Inferior parietal cortex (tissue), 1 donor: ENCODE data around the gene PLBD2.

Experiments used
- DNase-seq: peaks from one replicate; pipeline ENCODE4 v3.0.0-alpha.2; 2016; ENCODE audit errors: extremely low spot score

PLBD2 gene

GRCh38 chr12:113395119-113395518 is 36.7 kb downstream of the PLBD2 start:
- DNase-seq = no peak

DNA sequence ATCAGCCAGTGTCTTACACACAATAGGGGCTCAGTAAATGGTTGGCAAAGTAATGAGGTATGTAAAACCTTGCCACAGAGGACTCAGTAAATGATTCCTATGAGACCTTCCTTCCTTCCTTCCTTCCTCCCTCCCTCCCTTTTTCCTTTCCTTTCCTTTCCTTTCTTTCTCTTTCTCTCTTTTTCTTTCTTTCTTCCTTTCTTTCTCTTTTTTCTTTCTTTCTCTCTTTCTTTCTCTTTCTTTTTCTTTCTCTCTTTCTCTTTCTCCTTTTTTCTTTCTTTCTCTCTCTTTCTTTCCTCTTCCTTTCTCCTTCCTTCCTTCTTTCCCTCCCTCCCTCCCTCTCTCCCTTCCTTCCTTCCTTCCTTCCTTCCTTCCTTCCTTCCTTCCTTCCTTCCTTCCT is 37.8 kb downstream of the PLBD2 start:
- DNase-seq = no peak

DNA sequence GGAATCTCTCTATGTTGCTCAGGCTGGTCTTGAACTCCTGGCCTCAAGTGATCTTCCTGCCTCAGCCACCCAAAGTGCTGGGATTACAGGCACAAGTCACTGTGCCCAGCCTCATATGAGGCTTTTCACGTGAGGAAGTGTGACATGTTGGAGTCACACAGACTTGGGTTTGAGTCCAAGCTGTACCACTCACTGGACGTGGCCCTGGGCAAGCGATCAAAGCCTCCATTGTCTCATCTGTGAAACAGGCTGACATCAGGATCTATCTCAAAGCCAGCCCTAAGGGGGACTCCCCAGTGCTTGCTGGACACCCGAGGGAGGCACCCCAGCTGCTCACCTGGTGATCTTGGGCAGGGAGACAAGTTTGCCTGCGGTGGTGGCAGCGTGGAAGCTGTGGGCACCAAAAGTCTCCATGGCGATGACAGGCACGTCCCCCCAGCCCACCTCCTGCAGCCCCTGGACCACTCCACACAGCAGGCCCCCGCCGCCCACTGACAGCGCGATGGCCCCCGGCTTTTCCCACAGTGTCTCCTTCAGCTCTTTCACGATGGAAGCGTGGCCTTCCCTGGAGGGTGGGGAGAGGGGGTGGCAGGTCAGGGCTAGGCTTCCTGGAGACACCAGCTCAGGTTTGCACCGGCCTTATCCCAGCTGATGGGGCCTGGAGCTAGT is 38.6 kb downstream of the PLBD2 start:
- DNase-seq = peak; percentile 70

DNA sequence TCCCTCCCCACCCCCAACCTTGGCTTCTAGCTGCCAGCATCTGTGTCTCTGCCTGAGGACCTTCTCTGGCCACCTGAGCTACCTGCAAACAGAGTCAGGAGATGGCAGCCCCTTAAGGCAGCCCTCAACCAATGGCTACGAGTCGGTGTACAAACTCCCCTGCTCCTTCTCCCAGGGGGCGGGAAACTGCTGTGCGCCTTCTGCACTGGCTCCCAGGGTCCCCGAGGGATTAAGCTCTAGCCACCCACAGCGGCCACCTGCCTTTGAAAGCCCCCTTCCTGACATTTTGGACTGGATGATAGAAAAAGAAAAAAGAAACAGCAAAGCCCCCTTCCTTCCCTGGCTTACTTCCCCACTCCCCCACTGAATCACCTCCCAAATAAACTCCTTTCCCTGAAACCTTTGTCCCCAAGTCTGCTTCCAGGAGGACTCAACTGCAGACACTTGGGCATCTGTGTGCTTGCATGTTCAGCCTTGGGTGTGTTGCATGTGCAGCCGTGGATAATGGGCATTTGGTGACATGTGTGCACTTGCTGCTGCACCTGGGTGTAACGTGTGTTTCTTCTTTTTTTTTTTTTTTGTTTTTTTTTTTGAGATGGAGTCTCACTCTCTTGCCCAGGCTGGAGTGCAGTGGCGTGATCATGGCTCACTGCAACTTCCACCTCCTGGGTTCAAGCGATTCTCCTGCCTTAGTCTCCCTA is 39.3 kb downstream of the PLBD2 start:
- no peak for DNase-seq

DNA sequence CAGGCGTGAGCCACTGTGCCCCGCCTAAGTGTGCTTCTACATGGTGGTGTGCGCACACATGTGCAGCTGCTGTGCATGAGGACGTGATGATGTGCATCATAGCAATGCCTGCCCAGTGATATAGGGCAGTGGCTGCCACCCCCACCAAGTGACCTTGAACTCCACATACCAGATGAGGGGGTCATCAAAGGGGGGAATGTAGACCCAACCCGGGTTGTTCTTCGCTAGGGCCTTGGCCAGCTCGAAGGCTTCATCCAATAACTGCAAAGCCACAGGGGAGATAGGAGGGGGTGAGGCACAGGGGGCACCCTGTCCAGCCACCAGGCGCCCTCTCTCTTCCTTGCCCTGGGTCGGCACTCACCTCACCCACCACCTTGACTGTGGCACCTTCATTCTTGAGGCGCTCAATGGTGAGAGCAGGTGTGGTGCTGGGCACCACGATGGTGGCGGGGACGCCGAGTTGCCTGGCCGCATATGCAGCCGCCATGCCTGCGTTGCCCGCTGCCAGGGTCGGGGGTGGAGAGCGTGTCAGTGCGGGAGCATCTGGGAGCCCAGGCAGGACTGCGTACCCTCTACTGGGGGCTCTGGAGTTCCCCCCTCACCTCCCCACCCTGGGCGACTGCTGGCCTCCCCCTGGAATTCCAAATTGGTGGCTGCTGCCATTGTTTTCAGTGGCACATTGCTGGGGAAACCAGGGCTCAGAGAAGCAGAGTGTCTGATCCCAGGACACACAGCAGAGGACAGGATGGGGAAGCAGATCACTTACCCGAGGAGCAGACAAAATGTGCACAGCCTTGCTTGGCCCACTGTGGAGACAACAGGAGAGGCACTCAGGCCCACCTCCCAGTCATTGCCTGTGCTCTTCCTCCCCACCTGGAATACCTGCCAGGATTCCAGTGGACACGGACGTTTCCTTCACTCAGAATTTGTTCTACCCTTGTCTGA is 40.2 kb downstream of the PLBD2 start:
- DNase-seq = no peak

DNA sequence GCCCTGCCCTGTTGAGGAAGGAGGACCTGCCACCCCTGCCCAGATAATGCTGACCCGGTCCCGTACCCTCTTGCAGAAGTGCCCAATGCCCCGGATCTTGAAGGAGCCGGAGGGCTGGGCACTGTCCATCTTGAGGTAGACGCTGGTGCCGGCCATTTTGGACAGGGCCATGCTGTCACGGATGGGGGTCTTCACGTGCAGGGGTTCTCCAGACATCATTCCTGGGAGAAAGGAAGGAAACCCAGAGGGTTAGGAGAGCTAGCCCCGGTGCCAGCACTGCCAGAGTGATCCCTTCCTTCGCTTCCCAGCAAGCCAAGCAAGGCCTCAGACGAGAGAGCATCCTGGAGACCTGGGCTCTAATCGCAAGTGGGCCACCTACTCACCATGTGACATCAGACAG is 41.1 kb downstream of the PLBD2 start:
- DNase-seq = no peak

- DNase-seq = no peak
Observed at GRCh38 chr12:113400362-113400761, 42.0 kb downstream of the PLBD2 start.

DNA sequence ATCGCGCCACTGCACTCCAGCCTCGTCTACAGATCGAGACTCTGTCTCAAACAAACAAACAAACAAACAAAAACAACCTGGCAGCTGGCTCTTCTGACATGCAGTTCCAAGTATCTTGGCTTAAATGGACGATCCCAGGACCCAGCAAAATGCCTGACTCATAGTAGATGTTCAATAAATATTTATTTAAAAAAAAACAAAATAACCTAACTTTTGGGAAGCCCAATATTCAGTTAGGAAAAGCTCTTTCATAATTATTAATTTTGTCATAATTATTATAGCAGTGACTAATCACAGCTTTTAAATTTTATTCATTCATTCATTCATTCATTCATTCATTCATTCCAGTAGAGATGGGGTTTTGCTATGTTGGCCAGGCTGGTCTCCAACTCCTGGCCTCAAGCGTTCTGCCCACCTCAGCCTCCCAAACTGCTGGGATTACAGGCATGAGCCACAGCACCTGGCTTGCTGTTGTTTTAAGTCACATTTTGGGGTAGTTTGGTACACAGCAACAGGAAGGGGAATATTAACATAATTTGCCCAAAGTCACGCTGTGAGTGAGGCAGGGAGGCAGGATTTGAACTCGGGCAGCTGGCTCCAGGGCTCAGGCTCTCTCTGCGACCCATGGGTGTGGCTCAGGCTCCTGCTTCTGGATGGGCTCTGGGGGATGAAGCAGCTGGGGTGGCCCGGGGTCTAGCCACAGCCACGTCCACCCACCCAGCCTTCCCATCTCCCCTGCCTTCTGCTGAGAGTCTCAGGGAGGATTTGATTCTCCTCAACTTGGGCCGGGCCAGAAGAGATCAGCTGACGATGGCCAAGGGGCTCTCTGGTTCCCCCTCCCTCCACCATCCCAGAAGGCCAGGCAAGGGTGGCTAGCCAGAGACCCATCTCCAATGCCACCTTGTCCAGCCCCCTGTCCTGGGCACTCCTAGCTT is 42.9 kb downstream of the PLBD2 start:
- DNase-seq = no peak

- no peak for DNase-seq
Observed at GRCh38 chr12:113402586-113403260, 44.3 kb downstream of the PLBD2 start.

DNA sequence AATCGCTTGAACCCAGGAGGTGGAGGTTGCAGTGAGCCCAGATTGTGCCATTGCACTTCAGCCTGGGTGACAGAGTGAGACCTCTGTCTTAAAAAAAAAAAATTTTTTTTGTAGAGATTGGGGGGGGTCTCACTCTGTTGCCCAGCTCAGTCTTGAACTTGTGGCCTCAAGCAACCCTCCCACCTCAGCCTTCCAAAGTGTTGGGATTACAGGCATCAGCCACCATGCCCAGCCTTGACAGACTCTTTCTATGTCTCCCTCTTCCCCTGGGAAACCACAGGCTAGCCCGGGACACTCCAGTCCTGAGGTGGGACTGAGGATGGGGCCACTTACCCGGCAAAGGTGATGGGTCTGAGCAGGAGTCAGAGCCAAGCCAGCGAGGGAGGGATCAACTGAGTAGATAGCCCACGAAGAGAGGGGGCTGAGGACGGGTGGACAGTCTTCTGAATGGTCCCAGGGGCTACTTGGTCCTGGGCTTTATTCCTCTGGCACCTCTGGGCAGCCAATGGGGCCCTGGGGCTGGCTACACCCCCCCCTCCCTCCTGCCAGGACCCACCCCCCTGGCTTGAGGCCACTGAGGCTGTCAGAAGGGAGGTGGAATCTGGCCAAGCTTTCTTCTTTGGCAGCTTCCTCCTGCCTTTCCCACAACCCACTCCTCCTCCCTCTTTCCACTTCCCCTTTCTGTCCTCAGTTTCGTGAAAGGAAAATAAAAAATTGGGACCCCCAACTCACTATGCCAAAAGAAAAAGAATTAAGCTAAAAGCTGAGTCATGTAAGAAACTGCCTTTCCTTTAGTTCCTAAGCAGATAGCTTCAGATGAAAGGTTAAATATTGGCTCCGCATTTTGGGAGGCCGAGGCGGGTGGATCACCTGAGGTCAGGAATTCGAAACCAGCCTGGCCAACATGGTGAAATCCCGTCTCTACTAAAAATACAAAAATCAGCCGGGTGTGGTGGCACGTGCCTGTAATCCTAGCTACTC is 45.3 kb downstream of the PLBD2 start, which contains the start of gene SDS:
Gene SDS (minus strand): TSS at position 453 of the 981 bp plus-strand sequence. CDS start 4,179 bp downstream, outside the sequence.
- DNase-seq = peak; percentile 45

- no peak for DNase-seq
Observed at GRCh38 chr12:113405694-113406093, 47.3 kb downstream of the PLBD2 start.

GRCh38 chr12:113407931-113408600 is 49.7 kb downstream of the PLBD2 start:
- peak; percentile 47 for DNase-seq

DNA sequence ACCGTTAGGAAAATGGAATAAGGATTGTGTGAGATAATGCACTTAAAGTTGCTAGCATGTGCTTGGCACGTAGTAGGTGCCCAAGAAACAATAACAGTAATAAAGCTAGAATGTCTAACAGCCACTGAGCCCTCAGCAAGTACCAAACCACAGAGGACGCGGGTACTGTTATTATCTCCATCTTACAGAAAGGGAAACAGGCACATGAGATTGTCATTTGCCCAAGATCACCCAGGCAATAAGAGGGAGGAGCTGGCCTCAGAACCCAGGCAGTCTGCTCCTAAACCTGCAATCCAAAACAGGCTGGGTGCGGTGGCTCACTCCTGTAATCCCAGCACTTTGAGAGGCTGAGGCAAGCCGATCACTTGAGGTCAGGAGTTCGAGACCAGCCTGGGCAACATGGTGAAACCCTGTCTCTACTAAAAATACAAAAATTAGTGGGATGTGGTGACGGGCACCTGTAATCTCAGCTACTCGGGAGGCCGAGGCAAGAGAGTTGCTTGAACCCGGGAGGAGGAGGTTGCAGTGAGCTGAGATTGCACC is 50.4 kb downstream of the PLBD2 start:
- no peak for DNase-seq

GRCh38 chr12:113409462-113410124 is 51.2 kb downstream of the PLBD2 start:
- DNase-seq = no peak

GRCh38 chr12:113413488-113413939 is 55.1 kb downstream of the PLBD2 start:
- DNase-seq = no peak

DNA sequence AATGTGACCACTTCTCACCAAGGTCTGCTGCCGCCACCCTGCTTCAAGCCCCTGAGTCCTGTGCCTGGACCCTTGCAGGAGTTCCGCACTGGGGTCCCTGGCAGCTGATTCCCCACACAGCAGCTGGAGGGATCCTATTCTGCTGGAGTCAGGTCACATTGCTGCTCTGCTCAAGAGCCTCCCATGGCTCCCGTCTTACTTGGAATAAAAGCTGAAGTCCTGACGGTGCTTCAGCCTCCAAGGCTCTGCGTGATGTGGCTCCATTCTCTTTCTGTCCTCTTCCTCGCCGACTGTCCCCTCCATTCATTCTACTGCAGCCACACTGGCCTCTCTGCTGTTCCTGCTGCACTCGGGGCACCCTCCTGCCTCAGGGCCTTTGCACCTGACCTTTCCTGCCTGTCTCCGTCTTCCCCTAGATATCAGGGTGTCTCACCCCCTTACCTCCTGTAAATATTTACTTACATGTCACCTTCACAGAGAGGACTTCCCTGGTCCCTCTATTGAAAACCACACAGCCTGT is 56.2 kb downstream of the PLBD2 start:
- DNase-seq = no peak

DNA sequence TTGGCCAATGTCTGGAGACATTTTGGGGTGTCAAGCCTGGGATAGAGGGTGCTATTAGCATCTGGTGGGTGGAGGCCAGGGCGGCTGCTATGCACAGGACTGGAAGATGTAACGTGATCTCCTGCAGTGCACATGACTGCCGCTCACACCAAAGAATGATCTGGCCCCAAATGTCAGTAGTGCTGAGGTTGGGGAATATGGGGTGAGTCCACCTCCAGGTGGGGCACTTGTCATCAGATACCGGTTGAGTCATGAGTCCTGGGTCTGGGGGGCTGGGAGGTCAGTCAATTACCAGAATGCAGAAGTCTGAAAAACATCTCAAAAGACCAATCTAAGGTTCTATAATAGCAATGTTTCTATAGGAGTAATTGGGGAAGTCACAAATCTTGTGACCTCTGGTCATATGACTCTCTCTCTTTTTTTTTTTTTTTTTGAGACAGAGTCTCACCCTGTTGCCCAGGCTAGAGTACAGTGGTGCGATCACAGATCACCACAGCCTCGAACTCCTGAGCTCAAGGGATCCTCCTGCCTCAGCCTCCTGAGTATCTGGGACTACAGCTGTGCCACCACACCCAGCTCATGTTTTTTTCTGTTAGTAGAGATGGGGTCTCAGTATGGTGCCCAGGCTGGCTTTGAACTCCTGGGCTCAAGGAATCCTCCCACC is 57.8 kb downstream of the PLBD2 start:
- DNase-seq = no peak
